H1 (cell line): ENCODE data around the gene GPR15. TPM values are rescaled to one million over a fixed set of nuclear protein-coding genes. Genes with fewer than 3 reads are reported as not detected.

Source experiments
- CHD2 ChIP-seq: IDR thresholded peaks from 2 replicates; pipeline ENCODE4 v1.6.1; 2012; ENCODE audit warnings: low read length, improper control_type of control experiment
- JUN ChIP-seq: IDR thresholded peaks from 2 replicates; pipeline ENCODE4 v1.6.1; 2011; ENCODE audit warnings: low read depth, mild to moderate bottlenecking, improper control_type of control experiment, low read length
- POLR2A ChIP-seq, 2 experiments: IDR thresholded peaks; 1 replicate in 1 of 2; 2 replicates in 1 of 2; pipeline ENCODE4 v1.6.1; 2011; ENCODE audit warnings: low read depth in 2 of 2, low read length in 2 of 2, mild to moderate bottlenecking in 2 of 2; ENCODE audit errors: control extremely low read depth in 1 of 2
- polyA plus RNA-seq, 7 experiments: library from polyadenylated mRNA; depleted of rRNA in 3 of 7; stranded (reverse) in 5 of 7; unstranded in 2 of 7; fragments of >200 nt in 5 of 7; fragments of 200-250 nt in 2 of 7; gene quantifications; 1 replicate in 5 of 7; 2 replicates in 1 of 7; 4 replicates in 1 of 7; pipeline versions ENCODE4 v1.2.1 to v1.2.3, GENCODE V29; 2011 to 2013; ENCODE audit warnings: missing spikeins in 2 of 7, mixed read lengths in 2 of 7
- total RNA-seq: library from RNA; stranded (reverse); fragmentation: NEBNext Ultra II Directional; extraction: Animal tissue kit (Norgen Biotek cat#: 25700); gene quantifications from 2 replicates; pipeline ENCODE4 v1.2.1, GENCODE V29; 2021

Gene GPR15
- total and polyA plus RNA-seq, 2 of the 8 experiments (the other 6 are each of a cell fraction or from before 2014, with no cell fraction given): not detected

DNA sequence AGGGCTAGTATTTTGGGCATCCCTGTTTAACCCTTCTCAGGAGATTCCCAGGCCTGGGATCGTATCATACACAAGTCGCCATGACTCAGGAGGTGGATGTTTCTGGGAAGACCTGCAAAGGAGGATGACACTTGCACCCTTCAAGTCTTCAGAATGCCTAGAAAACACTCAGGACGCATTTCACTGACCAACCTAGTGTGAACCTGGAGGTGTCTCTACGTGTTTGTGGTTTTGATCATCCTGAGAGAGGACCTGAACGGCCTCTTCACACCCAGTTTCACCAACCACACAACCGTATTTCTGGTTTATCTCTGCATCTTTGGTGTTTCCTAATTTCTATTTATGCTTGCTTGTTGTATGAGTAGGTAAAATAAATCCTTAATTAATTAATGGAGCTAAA, 6.3 kb upstream of the GPR15 start (continued):
- TF ChIP-seq CHD2: no peak
- no peak for TF ChIP-seq JUN
- TF ChIP-seq POLR2A (IDR thresholded peaks at IDR 0.05; ENCODE audit: control extremely low read depth in 1 of 2, low read depth in 2 of 2, low read length in 2 of 2): no peak
